Right lobe of liver (tissue), 4 donors: Measurements from ENCODE around the gene OPRM1.

Experiments
- CTCF ChIP-seq, 4 donors: fragments of 200-600 bp in 3 of 4; fragments of 450-650 bp in 1 of 4; IDR thresholded peaks; one replicate each; pipeline versions ENCODE4 v1.5.1 to v1.8.0; 2016 to 2022; ENCODE audit warnings: antibody characterized with exemption in 4 of 4, mild to moderate bottlenecking in 2 of 4
- POLR2A ChIP-seq: fragments of 450-650 bp; IDR thresholded peaks from one replicate; pipeline ENCODE4 v1.6.1; 2017; ENCODE audit warnings: antibody characterized with exemption, mild to moderate bottlenecking
- donor health status: DM: no; HTN: no; CAD: no.
- donor health status: DM: no; HTN: no; CAD: no.
- donor health status: DM: no; HTN: yes; CAD: no.

GRCh38 chr6:154284313-154284853 lies 245.3 kb downstream of the OPRM1 start:
- TF ChIP-seq CTCF (IDR thresholded peaks at IDR 0.05) (no peak), POLR2A (no peak)
